Cardiac septum (tissue), 1 donor: Measurements from ENCODE around the gene CYP2A6. TPM values are rescaled to one million over a fixed set of nuclear protein-coding genes. Genes with fewer than 3 reads are reported as not detected.
"Not testable (repeated sequence)": the region's sequence is repeated elsewhere in the genome, so short reads cannot be mapped to it uniquely, and the experiment has no call there.

Source experiments
- DNase-seq: peaks from one replicate; pipeline ENCODE4 v3.0.0-alpha.2; 2020; ENCODE audit warnings: low spot score
- intact Hi-C: fragments of 100-400 bp; cut with DNase I; formaldehyde crosslinking; loops from one replicate; pipeline ENCODE4 v1.14.0; 2022
- total RNA-seq: library from RNA; stranded (reverse); fragmentation: NEBNext Ultra II Directional; extraction: Animal tissue kit (Norgen Biotek cat#: 25700); gene quantifications from one replicate; pipeline ENCODE4 v1.2.1, GENCODE V29; 2021
- donor health status: DM: no; HTN: no; CAD: no.

CYP2A6 gene
- total RNA-seq, 1 donor from 2014 or later, result not detected

DNA sequence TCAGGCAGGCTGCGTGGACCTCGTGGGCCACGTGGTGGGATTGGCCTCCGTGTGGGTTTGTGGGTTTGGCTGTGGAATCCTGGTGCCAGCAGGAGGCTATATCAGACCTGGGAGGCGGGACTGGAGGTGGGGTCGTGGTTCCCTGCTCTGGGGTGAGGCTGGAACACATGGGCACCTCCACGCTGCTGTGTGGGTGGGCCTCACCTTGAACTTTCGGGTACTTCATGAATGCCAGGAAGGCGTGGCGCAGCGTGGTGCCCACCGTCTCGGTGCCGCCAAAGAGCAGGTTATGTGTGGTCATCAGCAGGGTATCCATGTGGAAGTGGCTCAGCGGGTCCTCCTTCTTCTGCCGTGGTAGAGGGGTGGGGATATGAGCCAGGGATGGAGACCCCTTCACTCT is 25.3 kb downstream of the CYP2A6 start:
- DNase-seq, intact Hi-C loops: not testable (repeated sequence)

DNA sequence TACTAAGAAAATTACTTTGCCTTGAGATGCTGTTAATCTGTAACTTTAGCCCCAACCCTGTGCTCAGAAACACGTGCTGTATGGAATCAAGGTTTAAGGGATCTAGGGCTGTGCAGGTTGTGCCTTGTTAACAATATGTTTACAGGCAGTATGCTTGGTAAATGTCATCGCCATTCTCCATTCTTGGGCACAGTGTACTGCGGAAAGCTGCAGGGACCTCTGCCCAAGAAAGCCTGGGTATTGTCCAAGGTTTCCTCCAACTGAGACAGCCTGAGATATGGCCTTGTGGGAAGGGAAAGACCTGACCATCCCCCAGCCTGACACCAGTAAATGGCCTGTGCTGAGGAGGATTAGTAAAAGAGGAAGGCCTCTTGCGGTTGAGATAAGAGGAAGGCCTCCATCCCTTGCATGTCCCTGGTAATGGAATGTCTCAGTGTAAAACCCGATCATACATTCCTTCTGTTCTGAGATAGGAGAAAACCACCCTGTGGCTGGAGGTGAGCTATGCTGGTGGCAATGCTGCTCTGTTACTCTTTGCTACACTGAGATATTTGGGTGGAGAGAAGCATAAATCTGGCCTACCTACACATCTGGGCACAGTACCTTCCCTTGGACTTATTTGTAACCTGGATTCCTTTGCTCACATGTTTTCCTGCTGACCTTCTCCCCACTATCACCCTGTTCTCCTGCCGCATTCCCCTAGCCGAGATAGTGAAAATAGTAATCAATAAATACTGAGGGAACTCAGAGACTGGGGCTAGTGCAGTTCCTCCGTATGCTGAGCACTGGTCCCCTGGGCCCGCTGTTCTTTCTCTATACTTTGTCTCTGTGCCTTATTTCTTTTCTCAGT is 27.3 kb downstream of the CYP2A6 start:
- intact Hi-C loops, DNase-seq: not testable (repeated sequence)

DNA sequence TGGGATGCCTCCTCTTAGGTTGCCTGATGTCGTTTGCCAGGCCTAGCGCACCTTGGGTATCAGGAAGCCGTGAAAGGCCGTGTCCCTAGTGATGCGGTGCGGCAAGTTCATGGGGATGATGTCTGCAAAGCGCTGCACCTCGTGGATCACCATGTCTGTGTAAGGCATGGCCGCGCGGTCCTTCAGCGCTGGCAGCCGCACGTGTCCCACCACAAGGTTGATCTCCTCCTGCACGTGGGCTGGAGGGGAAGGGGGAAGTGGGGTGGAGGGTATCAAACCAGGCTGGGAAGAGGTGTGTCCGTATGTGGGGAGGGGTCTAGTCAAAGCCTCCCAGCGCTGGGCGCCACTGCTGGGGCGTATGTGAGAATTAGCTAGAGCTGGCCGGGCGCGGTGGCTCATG is 28.1 kb downstream of the CYP2A6 start:
- no peak for DNase-seq
- intact Hi-C loops, result no loop called here

DNA sequence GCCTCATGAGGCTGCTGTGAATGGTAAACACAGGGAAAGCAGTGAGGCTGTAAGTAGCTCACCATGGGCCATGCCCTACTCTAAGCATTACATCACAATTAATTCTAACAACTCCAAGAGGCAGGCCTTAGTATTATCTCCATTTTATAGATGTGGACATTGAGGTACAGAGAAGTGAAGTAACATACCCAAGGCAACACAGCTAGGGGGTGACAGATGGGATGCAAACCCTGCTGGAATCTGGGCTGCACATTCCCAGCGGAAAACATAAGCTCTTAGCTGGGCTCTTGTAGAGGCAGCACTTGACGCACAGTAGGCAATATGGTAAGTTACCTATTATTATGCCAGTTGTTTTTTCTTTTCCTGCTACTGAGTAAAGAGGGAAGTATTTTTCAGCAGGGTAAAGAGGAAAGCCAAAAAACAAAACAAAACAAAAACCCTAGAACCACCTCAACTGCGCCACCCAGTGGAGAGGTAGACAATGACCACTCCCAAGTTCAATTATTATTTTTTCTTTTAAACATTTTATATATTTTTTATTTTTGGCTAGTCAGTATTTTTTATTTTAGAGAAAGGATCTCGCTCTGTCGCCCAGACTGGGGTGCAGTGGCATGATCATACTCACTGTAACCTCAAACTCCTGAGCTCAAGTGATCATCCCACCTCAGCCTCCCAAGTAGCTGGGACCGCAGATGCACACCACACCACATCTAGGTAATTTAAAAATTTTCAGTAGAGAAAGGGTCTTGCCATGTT is 30.6 kb downstream of the CYP2A6 start:
- DNase-seq, result not testable (repeated sequence)
- intact Hi-C loops, result loop anchor here (2.0 kb wide), 1 partner anchor 157 kb away; no protein-coding TSS in a partner anchor

DNA sequence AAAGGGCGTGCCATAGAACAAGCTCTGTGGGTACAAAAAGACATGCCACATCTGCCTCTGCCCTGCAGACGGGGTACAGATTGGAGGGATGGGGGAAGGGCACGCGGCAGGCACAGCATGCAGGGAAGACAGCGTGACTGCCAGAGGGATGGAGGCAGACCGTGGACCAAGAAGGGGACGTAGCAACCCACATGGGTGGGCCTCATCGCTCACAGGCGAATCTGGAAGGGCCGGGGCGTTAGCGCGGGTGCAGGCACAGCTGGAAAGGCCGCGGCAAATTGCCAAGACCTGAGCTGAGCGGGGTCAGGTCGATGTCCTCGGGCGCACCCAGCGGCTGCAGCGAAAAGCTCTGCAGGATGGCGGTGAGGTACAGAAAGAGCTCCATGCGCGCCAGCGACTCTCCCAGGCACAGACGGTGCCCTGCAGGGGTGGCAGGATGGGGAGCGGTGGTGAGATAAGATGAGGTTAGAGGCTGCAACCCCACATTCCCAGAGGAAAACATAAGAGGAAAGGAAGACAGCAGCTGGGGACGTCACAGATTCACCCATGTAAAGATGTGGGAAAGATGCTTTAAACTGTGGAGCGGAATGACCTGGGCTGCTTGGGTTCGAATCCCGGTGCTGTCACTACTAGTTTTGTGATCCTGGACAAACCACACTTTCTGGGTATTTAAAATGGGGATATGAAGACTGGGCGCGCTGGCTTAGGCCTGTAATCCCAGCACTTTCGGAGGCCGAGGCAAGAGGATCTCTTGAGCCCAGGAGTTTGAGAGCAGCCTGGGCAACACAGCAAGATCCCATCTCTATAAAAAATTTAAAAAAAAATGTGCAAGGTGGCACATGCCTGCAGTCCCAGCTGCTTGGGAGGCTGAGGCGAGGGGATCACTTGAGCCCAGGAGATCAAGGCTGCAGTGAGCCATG is 31.5 kb downstream of the CYP2A6 start:
- intact Hi-C loops, result loop anchor here (2.0 kb wide), 1 partner anchor 156 kb away; no protein-coding TSS in a partner anchor
- peak; percentile 87 for DNase-seq

DNA sequence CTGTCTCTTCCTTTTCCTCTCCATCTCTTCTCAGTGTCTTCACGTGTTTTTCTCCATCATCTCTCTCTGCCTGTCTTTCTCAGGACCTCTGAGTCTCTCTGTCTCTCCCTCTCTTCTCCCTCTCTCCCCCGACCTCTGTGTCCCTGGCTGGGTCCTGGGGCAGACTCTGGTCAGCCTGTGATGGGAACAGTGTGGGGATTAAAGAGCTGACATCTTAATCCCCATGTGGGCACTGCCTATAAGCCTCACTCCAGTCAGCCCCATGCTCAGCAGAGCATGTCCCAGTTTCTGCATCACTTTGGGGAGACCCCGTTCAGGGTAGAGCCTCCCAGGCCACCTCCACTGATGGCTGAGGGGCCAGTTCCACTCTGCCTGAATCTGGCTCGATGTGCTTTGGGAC is 35.0 kb downstream of the CYP2A6 start:
- peak; percentile 55 for DNase-seq
- intact Hi-C loops, result no loop called here

DNA sequence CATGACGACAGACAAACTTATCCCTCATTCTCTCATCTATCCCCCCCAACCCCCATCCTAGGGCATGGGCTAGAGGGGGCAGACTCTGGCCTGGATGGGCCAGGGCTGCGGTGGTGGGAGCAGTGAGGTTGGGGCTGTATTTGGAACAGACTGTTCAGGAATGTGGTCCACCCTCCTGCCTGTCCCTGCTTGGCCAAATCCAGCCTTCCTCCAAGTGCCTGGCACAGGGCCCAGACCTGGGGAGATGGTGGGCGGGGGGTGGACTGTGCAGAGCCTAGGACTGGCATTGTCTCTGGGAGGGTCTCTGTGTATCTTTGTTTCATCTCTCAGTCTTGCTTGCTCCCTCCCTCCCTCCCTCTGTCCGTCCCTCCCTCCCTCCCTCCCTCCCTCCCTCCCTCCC is 37.1 kb downstream of the CYP2A6 start:
- DNase-seq, result no peak
- intact Hi-C loops, result no loop called here

DNA sequence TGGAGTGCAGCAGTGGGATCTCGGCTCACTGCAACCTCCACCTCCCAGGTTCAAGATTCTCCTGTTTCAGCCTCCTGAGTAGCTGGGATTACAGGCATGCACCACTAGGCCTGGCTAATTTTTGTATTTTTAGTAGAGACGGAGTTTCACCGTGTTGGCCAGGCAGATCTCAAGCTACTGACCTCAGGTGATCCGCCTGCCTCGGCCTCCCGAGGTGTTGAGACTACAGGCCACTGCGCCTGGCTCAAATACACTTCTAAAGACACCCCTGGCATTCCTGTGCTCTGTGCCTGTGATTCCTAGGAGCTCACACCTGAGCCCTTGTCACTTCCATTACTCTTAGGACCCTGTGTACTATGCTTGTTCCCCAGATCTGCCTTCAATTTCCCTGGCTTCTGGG is 37.7 kb downstream of the CYP2A6 start:
- intact Hi-C loops, DNase-seq: not testable (repeated sequence)

DNA sequence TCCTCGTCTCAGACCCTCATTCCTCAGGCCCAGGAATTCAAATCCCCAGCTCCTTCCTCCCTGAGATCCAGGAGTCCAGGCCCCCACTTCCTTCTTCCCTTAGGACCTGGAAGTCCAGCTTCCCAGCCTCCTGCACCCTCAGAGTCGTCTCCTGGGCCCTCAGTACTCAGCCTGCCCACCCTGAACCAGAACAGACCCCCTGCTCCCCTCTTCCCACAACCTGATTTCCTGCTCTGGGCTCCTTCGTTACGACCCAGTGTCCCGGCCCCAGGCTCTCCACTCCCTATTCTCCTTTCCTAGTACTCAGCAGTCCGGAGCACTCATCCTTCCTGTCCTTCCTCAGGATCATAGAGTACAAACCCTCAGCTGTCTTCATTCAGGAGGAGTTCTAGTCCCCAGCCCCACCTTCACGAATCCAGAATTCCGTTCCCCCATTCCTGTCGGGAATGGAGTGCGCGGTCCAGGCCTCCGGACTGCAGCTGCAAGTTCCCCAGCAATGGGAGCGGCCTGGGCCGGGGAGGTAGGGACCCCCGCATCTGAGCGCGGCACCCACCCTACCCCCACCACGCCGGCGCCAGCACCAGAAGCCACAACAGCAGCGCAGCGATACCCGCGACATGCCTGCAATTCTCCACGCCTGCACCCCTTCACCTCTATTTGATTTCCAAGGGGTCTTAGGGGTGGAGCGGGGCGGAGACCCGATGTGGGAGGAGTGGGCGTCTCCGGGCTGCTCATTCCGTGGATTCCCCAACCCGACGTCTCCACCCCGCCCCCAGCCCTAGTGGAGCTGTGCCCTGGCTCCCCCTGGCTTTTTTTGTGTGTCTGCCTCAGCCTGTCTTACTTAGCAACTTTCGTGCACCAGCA is 38.5 kb downstream of the CYP2A6 start:
- DNase-seq, result no peak
- intact Hi-C loops, result no loop called here

DNA sequence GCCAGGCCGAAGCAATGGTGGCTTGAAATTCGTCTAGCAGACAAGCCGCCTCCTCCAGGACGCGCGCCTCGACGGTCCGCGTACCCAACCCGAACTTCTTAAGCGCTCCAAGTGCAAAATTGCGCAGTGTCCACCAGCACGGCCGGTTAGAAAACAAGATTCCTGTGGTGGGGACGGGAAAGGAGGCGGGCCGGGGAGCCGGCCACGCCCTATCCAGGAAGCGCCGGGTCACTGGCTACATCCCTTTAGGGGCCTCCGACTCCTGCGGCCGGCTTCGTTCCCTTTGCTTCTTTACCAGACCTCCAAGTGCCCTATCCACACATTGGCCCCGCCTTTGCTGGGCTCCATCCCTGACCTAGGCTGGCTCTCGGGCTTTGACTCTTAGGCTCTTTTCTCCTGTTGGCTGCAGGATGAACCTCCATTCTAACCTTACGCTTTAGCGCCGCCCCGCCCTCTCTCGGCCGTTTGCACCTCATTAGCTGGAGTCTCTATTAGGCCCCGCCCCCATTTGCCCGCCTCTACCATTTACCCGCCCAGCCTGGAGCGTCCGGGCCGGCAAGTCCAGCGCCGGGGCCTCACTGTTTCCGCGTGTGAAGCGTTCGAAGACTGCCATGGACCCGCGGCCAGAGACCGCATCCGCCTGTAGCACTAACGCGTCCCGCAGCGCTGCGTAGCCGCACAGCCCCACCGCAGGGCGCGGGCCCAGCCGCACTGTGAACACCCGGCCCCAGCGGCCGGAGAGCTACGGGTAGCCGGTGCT is 39.4 kb downstream of the CYP2A6 start:
- intact Hi-C loops, result not testable (repeated sequence)

DNA sequence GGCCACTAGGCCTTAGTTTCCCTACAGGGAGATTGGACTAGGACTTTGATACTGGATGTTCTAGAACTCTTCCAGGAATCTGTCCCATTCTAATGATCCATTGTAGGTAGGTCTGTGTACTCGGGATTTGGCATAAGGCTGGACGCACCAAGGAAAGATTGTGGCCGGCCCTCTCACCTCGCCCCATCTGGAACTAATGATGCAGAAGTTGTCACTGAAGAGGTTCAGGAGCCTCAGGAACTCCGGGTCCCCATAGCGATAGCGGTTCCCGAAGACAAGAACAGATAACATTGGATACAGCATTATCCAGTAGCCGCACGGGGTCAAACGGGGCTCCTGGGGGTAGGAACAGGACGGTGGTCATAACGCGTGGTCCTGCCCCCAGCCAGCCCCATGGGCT is 40.1 kb downstream of the CYP2A6 start:
- intact Hi-C loops, result no loop called here
- no peak for DNase-seq

More for the DNA sequence above, 39.4 kb downstream of the CYP2A6 start:
- peak; percentile 91 for DNase-seq

DNA sequence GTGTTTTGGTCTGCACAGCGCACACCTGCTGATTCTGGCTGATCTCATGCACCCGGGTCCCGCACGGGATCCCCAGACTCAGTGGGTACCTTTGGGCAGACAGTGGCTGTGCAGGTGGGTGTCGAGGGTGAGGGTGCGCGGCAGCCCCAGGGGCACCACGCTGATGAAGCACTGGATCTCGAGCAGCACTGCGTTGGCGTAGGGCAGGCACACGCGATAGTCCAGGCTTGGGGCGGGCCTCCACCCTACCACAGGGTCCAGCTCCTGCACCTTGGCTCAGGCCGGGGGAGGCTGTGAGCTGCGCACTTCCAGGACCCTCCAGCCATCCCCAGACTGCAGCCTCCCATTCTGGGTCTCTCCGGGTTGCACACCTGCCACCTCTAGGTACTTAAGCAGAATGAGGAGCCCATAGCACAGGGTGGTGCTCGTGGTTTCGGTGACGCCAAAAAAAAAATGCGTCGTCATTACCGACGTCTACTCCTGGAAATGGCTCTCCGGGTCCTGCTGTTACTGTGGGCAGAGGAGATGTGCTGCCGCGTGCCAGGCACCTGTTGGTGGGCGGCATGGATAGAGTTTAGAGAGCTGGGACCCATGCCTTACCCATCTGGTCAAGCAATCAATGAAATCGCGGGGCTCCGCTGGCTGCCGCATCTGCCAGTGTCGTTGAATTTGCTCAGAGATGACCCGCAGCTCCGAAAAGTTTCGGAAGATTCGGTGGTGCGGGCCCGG is 40.7 kb downstream of the CYP2A6 start:
- no peak for DNase-seq
- intact Hi-C loops, result no loop called here

DNA sequence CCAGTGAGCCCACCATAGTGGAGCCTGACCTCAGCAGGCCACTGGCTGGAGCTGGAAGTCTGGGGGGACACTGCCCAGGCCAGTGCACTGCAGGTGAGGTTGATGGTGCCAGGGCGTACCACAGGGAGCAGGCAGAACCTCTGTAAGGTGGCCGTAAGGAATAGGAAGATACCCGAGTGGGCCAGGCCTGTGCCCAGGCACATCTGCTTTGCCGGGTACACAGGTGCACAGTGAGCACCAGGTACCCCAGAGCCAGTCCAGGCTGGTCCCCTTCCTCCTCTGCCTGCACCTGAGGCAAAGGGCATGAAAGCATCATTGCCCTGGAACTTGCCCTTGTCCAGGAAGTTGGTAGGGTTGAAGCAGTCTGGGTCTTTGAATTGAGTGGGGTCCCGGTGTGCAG is 41.8 kb downstream of the CYP2A6 start:
- DNase-seq, result no peak
- intact Hi-C loops, result no loop called here

DNA sequence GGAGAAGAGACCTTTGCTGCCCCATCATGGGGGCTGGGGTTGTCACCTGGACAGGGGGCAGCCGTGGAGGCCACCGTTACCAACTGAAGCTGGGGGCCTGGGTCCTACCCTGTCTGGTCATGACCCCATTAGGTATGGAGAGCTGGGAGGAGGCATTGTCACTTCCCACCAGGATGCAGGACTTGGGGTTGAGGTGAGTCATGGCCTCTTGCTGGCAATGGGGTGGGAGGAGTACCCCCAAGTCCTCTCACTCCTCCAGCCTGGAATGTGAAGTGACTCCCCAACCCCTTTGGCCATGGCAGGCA is 42.3 kb downstream of the CYP2A6 start:
- DNase-seq, result no peak

DNA sequence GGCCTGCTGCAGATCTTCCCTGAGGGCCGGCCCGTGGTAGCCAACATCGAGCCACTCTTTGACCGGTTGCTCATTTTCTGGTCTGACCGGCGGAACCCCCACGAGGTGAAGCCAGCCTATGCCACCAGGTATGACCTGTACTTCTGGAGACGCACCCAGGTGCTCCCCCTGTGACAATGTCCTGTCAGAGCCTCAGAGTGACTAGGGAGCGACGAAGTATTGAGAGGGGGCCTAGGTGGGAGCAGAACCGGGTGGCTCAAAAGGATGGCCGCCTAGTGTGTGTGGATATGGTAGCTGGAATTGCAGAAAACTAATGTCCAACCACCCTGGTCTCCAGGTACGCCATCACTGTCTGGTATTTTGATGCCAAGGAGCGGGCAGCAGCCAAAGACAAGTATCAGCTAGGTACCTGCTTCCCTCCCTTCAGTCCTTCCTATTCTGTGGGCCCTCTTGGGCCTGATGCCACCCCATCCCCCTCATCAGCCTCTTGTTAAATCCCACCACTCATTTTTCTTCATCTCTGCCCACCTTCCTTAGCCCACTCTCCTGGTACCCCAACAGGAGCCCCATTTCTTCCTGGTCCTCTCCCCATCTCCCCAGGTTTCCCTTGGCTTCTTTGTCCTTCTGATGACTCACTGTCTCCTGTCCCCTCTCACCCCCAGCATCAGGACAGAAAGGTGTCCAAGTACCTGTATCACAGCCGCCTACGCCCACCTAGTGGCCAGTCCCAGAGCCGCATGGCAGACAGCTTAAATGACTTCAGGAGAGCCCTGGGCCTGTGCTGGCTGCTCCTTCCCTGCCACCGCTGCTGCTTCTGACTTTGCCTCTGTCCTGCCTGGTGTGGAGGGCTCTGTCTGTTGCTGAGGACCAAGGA is 42.9 kb downstream of the CYP2A6 start:
- intact Hi-C loops, result no loop called here
- no peak for DNase-seq

More for the DNA sequence above, 42.3 kb downstream of the CYP2A6 start:
- intact Hi-C loops, result no loop called here

DNA sequence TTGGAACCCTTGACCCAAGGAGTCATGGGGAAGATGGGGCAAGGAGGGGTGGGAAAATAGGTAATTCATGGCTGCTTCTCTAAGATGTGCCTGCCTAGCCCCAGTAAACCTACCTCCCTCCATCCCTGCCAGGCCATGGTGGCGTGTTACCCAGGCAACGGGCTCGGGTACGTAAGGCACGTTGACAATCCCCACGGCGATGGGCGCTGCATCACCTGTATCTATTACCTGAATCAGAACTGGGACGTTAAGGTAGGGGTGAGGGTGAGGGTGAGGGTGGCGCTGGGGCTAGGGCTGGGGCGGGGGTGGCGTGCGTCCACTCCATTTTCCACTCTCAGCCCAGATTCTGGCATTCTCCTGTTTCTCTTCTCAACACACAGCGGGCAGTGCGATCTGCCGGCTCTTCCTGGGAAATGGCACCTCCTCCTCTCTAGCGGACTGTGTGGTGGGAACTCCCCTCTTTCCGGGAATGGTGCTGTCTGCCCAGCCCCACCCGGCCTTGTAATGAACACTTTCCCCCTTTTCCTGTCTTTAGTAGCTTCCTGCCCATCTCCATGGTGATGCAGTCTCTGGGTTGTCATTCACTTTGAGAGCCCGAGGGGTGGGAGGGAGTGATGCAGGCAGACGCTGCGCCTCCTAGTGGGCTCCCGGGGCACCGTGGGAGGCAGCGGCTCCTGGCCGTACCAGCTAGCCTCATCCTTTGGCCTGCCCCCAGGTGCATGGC is 43.7 kb downstream of the CYP2A6 start:
- peak; percentile 90 for DNase-seq
- intact Hi-C loops, result no loop called here
